Nucleus accumbens (tissue), 56 donors: ENCODE data around the gene DHX16.
A peak's percentile ranks its signal among the peaks of the same experiment; 100 is the strongest.

Experiments used
- DNase-seq, 56 donors: peaks; one replicate each; lab custom pipeline; 2025; lab: John Stamatoyannopoulos, UW

The DHX16 gene

GRCh38 chr6:30612687-30613248 is 60.0 kb downstream of the DHX16 start:
- no peak for DNase-seq

- no peak for DNase-seq
These were observed 60.6 kb downstream of the DHX16 start for GRCh38 chr6:30612213-30612612.

- no peak for DNase-seq
These were observed 61.0 kb downstream of the DHX16 start for GRCh38 chr6:30611856-30612194.

GRCh38 chr6:30611150-30611855 is 61.5 kb downstream of the DHX16 start:
- peak in 1 of 56 donors; percentile 5 for DNase-seq

GRCh38 chr6:30610065-30610464 is 62.7 kb downstream of the DHX16 start:
- DNase-seq, result no peak

- DNase-seq, result no peak
These were observed 68.8 kb downstream of the DHX16 start for GRCh38 chr6:30603961-30604360.
